HG03103 (cell line): ENCODE results near the gene ADGRL4.
"Not testable (repeated sequence)": the region's sequence is repeated elsewhere in the genome, so short reads cannot be mapped to it uniquely, and the experiment has no call there.

Experiments used
- ATAC-seq: cut with Tn5 transposase; IDR thresholded peaks from one replicate; pipeline ENCODE4 v1.9.1; 2021; ENCODE audit warnings: low read depth; ENCODE audit not compliant: unreplicated experiment

ADGRL4 gene

DNA sequence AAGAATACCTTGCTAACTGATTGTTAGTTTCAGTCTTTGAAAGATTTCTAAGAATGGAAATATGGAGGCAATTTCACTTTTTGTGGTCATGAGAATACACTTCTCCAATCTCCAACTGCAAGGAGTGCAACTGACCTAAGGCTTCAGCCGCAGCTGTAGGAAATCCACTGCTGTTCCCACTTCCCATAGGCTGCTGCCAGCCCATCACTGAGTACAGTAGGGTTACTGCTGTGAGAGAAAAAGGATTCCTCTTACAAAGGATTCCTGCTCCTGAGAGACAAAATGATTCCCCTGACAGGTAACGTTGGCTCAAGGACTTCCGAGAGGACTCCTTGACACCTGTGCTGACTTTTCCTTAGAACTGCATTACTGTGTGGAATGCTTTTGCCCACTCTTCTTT is 87.4 kb downstream of the ADGRL4 start:
- ATAC-seq: no peak

DNA sequence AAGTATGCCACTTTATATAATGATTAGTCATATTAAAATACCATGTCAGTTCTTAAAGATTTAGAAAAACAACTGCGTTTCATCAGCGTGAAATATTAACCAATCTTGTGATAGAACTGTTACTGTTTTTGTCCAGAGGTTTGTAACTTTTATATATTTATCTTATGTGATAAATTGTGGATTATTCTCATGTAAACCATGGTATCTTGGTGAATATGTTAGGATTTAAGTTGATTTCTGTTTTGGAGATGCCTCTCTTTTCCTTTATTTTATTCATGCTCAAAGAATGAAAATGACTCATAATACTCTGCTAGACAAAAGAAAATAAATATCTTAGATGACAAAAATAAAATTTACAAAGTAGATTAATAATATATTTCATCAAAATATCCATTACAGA is 88.4 kb downstream of the ADGRL4 start:
- no peak for ATAC-seq

DNA sequence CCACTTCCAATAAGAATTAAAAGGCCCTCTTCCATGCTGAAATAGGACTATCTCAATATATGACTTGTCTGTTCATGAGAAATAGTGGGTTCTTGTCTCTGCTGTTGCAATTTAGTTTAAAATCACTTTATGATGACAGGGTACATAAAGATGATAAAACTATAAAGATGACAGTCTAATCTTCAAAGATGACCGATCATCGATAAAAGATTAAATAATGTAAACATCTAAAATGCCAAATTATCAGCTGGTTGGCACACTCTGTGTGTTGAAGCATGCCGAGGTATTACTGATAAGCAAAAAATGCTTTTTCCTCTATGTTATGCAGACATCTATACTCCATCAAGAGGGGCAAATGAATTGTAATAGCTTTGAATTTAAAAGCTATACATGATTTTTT is 89.5 kb downstream of the ADGRL4 start:
- ATAC-seq: no peak

DNA sequence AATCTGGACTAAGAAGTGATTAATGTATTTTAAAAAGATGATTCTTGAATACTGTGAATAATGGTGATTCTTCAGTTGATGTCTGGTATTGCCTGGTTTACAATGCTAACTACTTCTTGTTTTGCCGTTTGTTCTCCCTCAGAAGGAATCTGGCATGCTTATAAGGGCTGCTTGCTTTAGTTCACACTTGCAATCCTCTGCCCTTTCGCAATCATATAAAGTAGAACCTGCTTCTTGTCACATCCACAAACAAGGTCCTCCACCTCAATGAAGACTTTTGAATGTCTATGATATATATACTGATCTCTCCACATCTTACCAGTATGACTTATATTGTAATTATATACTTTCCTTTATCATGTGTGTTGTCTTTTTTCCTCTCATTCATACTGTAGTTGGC is 92.6 kb downstream of the ADGRL4 start:
- no peak for ATAC-seq

DNA sequence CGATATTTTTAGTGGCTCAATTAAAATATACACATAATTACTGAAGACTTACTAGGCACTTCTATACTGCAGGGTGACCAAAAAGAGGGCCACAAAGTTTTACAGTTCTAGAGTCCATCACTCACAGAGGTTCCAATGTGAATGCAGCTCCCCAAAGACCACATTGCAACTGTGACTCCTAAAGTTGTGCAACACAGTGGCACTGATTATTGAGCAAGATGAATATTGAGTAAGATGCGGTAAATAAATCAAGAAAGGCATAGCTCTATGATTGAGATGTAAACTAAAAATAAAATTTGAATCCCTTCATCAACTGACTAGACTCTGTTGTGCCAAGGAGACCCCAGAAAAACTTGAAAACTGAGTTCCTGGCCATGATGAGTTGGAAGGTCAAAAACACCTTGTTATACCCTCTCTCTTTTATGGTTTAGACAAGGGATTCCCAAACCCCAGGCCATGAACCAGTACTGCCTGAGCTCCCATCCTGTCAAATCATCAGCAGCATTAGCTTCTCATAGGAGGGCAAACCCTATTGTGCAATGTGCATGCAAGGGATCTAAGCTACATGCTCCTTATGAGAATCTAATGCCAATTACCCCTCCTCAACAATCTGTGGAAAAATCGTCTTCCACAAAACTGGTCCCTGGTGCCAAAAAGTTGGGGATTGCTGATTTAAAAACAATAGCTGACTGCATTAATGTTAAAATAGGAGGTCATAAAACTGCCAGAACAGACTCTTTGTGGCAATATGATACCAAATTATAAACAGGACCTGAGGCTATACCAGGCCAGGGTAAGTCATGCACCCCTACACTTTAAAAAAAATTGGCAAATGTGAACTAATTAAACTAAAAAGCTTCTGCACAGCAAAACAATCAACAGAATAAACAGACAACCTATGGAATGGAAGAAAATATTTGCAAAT is 94.3 kb downstream of the ADGRL4 start:
- no peak for ATAC-seq

DNA sequence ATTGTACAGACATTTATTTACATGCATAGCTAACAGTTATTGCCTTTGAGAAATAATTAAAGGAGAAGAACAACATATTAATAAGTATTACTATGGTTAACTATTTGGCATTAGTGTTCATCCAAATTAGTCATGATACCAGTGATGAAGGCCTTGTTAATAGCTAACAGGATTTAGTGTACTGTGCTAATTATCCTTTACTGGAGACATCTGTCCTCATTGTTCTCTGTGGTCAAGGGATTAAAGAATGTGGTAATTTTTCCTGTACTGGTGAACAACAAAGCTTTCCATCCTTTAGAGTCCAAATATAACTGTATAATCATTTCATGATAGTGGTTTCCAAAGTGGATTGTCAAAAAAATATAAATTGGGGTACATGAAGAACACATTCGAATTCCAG is 103.9 kb downstream of the ADGRL4 start:
- no peak for ATAC-seq

DNA sequence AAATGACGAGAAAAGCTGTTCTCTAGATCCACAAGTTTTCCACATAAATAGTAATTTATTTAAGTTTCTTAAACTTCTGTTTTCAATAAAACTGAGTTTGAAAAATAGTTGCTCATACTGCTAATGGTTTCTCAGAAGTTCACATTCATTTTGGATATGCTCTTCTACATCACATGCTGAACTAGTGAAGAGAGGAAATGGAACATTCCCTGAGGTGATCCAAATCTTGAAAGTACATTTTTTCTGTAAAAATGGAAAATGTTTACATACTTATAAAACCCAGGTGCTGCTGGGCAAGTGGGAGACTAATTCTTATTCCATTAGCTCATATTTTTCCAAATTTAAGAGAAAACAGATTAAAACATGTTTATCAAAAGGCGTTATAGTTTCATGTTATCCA is 111.7 kb downstream of the ADGRL4 start:
- ATAC-seq: no peak

DNA sequence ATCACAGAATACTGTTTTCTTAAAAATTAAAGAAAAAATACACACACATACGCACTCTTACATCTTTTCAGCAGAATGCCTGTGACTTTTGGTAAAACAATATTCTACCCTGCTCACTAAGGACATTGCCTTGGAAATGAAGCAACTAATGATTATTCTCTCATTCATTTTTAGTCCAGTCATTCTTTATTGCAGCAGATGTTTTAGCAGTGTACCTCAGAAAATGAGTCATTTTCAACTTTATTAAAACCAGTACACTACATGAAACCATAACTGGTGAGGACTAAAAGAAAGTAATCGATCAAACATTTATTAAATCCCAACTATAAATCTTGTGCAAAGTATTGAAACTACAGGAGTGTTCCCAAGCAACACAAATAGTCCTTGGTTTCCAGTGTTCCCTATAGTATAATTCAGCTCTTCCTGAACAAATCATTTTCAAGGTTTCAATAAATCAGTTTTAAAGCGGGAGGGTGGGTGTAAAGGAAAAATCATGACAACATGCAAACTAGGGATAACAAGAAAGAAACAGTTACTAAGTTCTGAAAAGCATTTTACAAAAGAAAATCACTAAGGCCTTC is 114.2 kb downstream of the ADGRL4 start:
- no peak for ATAC-seq

DNA sequence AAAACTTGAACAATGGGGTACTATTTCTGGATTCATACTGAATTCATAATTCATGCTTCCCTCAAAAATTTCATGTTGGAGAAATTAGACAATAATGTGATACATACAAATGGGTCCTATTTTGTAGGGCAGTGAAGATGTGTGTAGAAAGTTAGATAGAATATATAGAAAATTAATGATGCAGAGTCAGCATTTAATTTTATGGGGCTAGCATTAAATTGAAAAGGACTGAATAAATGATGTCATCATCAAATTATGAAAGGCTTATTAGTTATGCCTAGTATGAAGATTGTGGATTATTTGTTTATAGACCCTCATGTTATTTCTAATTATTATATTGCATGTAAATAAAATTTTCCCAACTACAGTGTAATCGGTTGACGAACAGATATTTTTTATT is 119.1 kb downstream of the ADGRL4 start:
- ATAC-seq: no peak

DNA sequence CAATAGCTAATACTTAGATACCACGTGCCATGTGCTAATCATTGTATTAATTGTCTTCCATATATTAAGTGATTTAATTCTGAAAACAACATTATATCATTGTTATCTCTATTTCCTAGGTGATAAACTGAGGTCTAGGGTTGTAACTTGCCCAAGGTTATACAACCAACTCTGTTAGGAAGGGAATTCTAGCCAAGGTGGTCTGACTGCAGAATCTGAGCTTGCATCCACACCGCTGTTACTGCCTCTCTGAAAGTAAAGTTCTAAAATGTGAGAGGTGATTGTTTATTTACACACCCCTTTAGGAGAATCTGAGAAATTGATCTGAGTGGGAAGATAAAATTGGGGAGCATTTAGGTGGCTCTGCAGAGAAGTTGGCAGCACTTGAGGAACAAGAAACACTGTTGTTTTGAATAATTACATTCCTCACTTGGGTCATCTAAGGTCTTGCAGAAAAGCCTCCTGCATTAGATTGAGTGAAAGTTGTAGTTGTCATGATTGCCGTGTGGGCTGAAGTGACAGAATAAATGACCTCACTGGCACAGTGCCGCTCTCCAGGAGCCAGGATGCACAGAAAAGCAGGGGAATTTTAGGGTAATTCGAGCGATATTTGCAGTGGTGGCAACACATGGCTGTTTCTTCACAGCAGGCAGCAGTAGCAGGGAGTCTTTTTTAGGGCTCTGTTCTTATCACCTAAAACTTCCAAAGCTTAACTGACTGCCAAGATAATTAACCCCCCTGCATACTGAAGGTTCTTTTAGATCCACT is 121.7 kb downstream of the ADGRL4 start:
- no peak for ATAC-seq

DNA sequence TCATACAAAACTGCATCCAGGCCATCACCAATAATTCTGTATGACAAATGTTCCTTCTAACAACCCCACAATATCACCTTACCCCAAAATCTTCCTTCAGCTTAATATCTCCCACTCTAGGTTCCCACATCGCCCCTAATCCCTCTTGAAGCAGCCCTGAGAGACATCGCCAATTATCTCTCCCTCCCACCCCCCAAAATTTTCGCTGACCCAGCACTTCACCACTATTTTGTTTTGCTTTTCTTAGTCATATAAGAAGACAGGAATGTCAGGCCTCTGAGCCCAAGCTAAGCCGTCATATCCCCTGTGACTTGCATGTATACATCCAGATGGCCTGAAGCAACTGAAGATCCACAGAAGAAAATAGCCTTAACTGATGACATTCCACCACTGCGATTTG is 126.3 kb downstream of the ADGRL4 start:
- ATAC-seq: no peak

DNA sequence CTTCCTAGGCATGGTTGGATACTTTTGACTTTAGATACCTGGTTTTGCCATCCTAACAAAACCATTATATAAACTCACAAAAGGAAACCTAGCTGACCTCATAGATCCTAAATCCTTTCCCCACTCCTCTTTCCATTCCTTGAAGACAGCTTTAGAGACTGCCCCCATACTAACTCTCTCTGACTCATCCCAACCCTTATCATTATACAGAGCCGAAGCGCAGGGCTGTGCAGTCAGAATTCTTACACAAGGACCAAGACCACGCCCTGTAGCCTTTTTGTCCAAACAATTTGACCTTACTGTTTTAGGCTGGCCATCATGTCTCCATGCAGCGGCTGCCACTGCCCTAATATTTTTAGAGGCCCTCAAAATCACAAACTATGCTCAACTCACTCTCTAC is 130.5 kb downstream of the ADGRL4 start:
- not testable (repeated sequence) for ATAC-seq

DNA sequence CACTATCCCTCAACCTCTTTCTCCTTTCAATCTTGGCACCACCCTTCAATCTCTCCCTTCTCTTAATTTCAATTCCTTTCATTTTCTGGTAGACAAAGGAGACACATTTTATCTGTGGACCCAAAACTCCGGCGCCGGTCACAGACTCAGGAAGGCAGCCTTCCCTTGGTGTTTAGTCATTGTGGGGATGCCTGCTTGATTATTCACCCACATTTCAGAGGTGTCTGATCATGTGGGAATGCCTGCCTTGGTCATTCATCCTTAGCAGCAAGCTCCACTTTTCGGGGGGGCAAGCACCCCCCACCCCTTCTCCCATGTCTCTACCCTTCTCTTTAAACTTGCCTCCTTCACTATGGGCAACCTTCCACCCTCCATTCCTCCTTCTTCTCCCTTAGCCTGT is 133.7 kb downstream of the ADGRL4 start:
- not testable (repeated sequence) for ATAC-seq

DNA sequence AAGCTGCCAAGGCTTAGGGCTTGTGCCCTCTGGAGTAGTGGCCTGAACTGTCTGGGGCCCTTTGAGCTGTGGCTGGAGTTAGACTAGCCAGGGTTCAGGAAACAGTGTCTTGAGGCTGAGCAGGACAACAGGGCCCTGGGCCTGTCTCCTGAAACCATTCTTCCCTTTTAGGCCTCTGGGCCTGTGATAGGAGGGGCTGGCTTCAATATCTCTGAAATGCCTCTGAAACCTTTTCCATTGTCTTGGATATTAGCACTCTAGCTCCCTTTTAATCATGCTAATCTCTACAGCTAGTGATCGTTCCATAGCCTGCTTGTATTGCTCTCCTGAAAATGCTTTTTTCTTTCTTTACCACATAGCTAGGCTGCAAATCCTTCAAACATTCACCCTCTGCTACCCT is 135.3 kb downstream of the ADGRL4 start:
- ATAC-seq: no peak

DNA sequence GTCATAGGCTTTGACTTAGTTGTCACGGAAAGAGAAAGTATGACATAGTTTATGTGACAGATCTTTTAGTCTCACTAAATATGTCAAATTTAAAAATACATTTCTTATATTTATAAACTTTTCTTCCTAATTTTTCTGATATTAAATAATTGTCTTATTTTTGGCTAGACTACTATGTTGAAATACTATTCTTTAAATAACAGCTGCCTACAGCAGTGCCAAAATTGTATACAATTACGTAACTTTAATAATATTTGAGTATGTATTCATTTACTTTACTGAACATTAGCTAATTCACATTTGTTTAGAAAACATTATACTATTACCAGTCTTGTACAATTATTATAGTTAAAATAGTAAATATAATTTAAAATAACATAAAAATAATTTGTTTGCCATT is 137.4 kb downstream of the ADGRL4 start:
- ATAC-seq: no peak

DNA sequence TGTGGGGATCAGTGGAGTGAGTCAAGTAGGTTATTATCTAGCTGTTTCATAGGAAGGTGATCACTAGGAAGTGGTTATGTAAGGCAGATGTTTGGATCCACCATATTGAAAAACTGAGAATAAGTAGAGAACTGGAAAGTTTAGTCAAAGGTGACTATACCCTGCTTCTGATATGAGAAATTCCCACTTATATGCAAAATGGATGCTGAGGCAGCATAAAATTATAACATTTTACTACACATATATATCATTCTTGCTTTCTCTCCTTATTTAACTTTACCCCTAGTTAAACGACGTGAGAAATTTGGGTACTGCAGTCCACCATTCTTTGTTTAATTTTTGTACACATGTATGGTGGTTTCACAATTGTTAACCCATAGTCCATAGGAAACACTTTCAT is 142.4 kb downstream of the ADGRL4 start:
- ATAC-seq: no peak

DNA sequence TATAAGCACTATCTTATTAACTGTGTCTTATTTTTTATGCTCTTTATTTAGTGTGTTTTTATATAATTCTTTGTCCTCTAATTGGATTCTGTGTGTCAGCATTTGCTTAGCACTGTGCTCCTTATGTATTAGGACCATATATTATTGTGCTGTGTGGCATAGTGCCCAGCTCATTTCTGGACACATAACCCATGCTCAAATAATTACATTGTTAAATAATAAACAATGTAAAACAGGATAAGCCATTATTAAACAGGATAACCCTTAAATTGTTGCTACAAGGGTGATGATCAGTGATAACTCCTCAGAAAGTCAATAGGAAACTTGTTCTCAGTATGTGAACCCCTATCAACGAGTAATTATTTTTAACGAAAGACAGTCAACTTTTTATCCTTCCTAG is 150.4 kb downstream of the ADGRL4 start:
- no peak for ATAC-seq

DNA sequence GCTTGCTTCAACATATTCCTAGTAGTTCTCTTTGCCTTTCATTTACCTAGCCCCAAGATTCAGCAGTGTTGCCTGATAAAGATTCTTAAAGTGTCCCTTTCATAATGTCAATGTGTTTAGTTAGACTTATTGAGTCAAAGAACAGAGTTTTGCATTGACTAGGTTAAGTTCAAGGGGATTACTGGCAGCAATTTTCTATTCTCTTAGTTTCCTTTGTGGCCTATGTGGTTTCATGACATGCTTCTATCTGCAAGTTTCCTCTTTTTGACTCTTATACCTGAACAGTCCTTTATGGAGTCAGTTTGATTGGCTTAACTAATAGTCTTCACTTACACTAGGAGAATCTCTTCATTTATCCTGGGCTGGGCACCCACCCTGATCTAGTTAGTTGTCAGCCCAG is 151.3 kb downstream of the ADGRL4 start:
- ATAC-seq: peak; percentile 92

DNA sequence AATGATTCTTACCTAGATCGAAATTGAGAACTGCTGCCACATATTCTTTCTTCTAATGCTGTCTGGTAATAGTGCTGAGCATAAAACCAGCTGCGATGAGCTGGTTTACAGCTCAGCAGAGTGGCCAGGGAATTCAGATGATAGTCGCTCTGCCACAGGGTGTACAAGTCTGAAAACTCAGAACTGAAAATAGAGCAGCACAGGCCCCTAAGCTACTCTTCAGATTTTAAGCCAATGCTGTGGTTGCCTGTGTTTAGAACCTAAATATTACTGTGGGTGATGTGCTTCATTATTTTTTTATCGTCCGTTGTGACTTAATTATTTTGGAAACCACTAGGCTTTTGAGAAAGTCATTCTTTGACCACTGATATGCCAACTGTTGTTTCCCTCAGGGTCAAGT is 152.0 kb downstream of the ADGRL4 start:
- no peak for ATAC-seq

DNA sequence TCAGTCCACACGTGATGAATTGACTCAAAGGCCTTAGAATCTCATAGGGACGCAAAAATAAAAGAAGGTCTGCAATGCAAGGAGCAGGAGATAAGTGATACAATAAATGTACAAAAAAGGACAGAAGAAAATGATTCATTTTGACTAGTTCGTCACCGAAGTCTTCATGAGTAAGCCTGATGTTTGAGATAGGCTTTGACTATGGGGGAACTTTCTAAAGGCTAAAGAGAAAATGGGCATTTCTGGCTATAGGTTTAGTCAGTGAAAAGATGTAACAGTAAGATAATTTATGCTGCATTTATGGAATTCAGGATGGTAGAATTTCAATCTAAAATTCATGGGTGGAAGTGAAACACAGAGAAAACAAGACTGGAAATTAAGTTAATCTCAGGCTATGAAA is 163.0 kb downstream of the ADGRL4 start:
- ATAC-seq: no peak

DNA sequence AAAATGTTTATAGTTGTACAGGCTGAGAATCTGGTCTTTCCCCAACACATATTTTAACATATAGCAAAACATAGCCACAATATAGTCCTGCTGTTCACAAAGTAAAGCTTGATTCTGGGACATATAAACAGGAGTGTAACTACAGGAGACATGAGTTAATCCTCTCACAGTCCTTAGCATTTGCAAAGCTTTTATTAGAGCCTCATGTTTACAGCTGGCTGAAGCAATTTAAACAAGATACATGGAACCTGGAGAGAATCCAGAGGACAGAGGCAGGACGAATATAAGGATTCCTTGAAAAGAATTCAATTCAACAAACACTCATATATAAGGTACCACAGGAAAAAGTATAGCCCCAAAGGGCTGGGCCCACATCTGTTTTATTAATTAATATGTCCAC is 163.4 kb downstream of the ADGRL4 start:
- no peak for ATAC-seq
